ENCODE data around the gene DHCR24.

DNA sequence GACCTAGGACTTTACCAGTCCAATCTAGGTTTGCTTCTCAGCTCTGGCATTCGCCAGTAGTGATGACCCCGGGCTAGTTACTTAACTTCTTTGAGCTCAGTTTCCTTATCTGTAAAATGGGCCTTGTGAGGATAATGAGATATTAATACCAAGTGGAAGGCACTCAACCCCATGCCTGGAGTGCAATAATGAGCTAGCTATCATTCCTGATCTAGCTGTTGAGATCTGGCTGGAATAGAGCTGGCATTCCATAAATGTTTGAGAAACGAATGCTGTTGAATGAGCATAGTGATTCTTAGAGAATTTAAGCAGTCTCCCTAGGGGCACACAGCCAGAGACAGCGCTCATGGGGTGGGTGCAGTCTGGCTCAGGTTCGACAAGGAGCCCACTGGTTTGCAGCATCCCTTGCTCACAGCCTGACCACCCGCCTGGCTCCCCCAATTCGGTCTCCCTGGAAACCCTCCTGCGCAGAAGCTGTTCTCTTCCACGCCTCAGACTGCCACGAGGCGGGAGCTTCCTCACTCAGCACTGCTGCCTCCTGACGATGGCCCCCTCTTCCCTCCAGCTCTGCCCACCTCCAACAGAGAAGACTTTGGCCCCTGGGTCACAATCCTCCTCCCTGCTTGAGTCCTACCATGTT lies 32.5 kb downstream of the DHCR24 start:
- no peak for TF ChIP-seq POLR2AphosphoS5 (IDR thresholded peaks at IDR 0.05; ENCODE audit: low read depth, low read length)
- no peak for TF ChIP-seq REST (IDR thresholded peaks at IDR 0.05; ENCODE audit: insufficient read depth in 1 of 2, low read depth in 2 of 2, low read length in 2 of 2)
- TF ChIP-seq SIN3A (IDR thresholded peaks at IDR 0.05; ENCODE audit: borderline replicate concordance, insufficient read depth, low read length), result no peak
- no peak for TF ChIP-seq TAF1 (IDR thresholded peaks at IDR 0.05; ENCODE audit: borderline replicate concordance, insufficient read depth, low read length)
- TF ChIP-seq FOXP2 (optimal IDR thresholded peaks at IDR 0.05; ENCODE audit: borderline replicate concordance, extremely low read depth, extremely low read length, insufficient read depth), result no peak

Data from PFSK-1 (cell line).